ENCODE results near the gene PRSS33. TPM values are rescaled to one million over a fixed set of nuclear protein-coding genes. Genes with fewer than 3 reads are reported as not detected.

The PRSS33 gene
- total RNA-seq, 1 donor from 2014 or later: not detected

DNA sequence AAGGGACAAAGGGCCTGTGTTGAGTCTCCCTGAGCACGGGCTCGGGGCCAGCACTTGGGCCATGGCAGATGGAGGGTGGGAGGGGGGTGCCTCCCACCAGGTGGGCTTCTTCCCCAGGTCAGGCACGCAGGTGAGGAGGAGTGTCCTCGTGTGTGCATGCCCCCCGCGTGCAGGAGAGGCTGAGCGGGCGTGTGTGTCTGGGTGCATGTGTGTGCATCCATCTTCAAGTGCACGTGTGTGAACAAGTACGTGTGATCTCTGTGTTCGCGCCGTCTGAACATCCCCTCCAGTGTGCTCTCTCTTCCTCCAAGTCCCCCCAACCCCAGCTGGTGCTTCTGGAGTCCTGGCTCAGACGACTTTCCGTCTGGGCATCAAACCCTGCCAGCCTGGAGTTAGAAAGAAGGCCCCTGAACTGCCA lies 40.0 kb upstream of the PRSS33 start:
- Mint-ChIP-seq H3K4me1 (ENCODE audit: low read depth) (no peaks in the 10 kb centered on the region), H3K27me3 (ENCODE audit: low read depth) (no peaks in the 10 kb centered on the region), H3K27ac (no peak overlapping the region), H3K36me3 (ENCODE audit: low read depth) (no peaks in the 10 kb centered on the region), H3K9me3 (no peaks in the 10 kb centered on the region), H3K4me3 (ENCODE audit: low read depth) (no peak overlapping the region)
- DNase-seq (ENCODE audit: low spot score): no peak
- intact Hi-C loops (cut with micrococcal nuclease): no loop called here

DNA sequence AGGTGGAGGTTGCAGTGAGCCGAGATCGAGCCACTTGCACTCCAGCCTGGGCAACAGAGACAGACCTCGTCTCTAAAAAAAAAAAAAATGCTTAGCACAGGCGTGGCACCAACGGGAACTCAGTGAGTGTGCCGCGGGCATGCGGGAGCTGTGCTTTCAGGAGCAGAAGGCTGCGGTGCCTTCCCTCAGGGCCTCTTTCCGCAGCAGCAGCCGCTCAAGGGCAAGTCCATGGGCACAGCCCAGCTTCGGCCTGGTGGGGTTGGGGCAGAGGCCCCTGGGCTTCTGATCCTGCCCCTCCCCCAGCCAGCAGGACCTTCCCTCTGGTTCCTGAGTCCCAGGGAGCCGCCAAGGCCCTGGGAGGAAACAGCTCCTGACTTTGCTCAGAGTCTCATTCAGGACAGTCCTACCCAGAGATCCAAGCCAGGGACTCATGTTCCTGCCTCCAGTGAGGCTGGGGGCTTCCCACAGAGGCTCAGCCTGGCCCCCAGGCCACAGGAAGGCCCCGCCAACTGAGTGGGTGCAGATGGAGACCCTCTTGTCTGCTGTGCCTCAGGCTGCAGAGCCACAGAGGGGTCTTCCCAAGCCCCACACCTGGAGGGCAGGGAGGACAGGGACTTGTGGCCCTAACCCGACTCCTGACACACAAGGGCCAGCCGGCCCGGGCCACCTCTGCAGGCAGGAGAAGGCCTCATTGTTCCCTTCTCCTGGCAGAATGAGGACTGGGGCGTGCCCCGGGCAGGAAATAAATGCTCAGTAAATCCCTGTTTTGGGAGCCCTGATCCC lies 39.4 kb upstream of the PRSS33 start:
- H3K9me3 Mint-ChIP-seq: no peaks in the 10 kb centered on the region
- no peaks in the 10 kb centered on the region for H3K27me3 Mint-ChIP-seq (ENCODE audit: low read depth)
- H3K36me3 Mint-ChIP-seq (ENCODE audit: low read depth): no peaks in the 10 kb centered on the region
- no peak overlapping the region for H3K27ac Mint-ChIP-seq
- no peak overlapping the region for H3K4me3 Mint-ChIP-seq (ENCODE audit: low read depth)
- DNase-seq (ENCODE audit: low spot score): no peak
- no peaks in the 10 kb centered on the region for H3K4me1 Mint-ChIP-seq (ENCODE audit: low read depth)
- intact Hi-C loops (cut with micrococcal nuclease): no loop called here

DNA sequence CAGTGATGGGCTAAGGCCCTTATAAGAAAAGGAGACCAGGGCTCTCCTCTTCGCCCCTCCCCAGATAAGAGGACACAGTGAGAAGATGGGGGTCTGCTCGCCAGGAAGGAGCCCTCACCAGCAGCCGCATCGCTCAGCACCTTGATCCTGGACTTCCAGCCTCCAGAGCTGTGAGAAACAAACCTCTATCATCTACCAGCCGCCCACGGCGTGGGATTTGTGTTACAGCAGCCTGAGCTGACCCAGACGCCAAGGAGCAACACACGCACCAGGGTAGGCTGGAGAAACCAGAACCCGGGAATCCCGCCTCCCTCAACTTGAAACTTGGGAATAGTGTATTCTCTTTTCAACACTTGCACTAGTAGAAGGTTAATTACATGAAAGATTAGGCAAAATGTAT lies 38.5 kb upstream of the PRSS33 start:
- no peaks in the 10 kb centered on the region for H3K27me3 Mint-ChIP-seq (ENCODE audit: low read depth)
- H3K27ac Mint-ChIP-seq: no peak overlapping the region
- intact Hi-C loops (cut with micrococcal nuclease): no loop called here
- H3K4me1 Mint-ChIP-seq (ENCODE audit: low read depth): no peaks in the 10 kb centered on the region
- no peak for DNase-seq (ENCODE audit: low spot score)
- no peaks in the 10 kb centered on the region for H3K36me3 Mint-ChIP-seq (ENCODE audit: low read depth)
- no peak overlapping the region for H3K4me3 Mint-ChIP-seq (ENCODE audit: low read depth)
- H3K9me3 Mint-ChIP-seq: no peaks in the 10 kb centered on the region

GRCh38 chr16:2825049-2825742 lies 37.8 kb upstream of the PRSS33 start:
- intact Hi-C loops (cut with micrococcal nuclease): no loop called here
- Mint-ChIP-seq H3K9me3 (no peaks in the 10 kb centered on the region), H3K27me3 (ENCODE audit: low read depth) (no peaks in the 10 kb centered on the region), H3K36me3 (ENCODE audit: low read depth) (no peaks in the 10 kb centered on the region), H3K4me1 (ENCODE audit: low read depth) (no peaks in the 10 kb centered on the region), H3K27ac (no peak overlapping the region), H3K4me3 (ENCODE audit: low read depth) (no peak overlapping the region)
- no peak for DNase-seq (ENCODE audit: low spot score)

GRCh38 chr16:2824626-2825025 lies 37.3 kb upstream of the PRSS33 start:
- H3K4me3 Mint-ChIP-seq (ENCODE audit: low read depth): no peak overlapping the region
- intact Hi-C loops (cut with micrococcal nuclease): no loop called here
- H3K27ac Mint-ChIP-seq: no peak overlapping the region

GRCh38 chr16:2822496-2822895 lies 35.1 kb upstream of the PRSS33 start:
- no peaks in the 10 kb centered on the region for H3K4me1 Mint-ChIP-seq (ENCODE audit: low read depth)
- H3K27ac Mint-ChIP-seq: no peak overlapping the region
- no peak for DNase-seq (ENCODE audit: low spot score)
- H3K9me3 Mint-ChIP-seq: no peaks in the 10 kb centered on the region
- H3K36me3 Mint-ChIP-seq (ENCODE audit: low read depth): no peaks in the 10 kb centered on the region
- no peaks in the 10 kb centered on the region for H3K27me3 Mint-ChIP-seq (ENCODE audit: low read depth)
- intact Hi-C loops (cut with micrococcal nuclease): no loop called here
- H3K4me3 Mint-ChIP-seq (ENCODE audit: low read depth): no peak overlapping the region

More at GRCh38 chr16:2824626-2825025, 37.3 kb upstream of the PRSS33 start:
- no peaks in the 10 kb centered on the region for H3K9me3 Mint-ChIP-seq
- H3K27me3 Mint-ChIP-seq (ENCODE audit: low read depth): no peaks in the 10 kb centered on the region
- no peaks in the 10 kb centered on the region for H3K4me1 Mint-ChIP-seq (ENCODE audit: low read depth)
- no peak for DNase-seq (ENCODE audit: low spot score)
- no peaks in the 10 kb centered on the region for H3K36me3 Mint-ChIP-seq (ENCODE audit: low read depth)

GRCh38 chr16:2822158-2822495 lies 34.8 kb upstream of the PRSS33 start:
- no peaks in the 10 kb centered on the region for H3K27me3 Mint-ChIP-seq (ENCODE audit: low read depth)
- intact Hi-C loops (cut with micrococcal nuclease): no loop called here
- H3K27ac Mint-ChIP-seq: no peak overlapping the region
- no peak overlapping the region for H3K4me3 Mint-ChIP-seq (ENCODE audit: low read depth)
- DNase-seq (ENCODE audit: low spot score): no peak
- no peaks in the 10 kb centered on the region for H3K36me3 Mint-ChIP-seq (ENCODE audit: low read depth)
- no peaks in the 10 kb centered on the region for H3K9me3 Mint-ChIP-seq
- H3K4me1 Mint-ChIP-seq (ENCODE audit: low read depth): no peaks in the 10 kb centered on the region

- intact Hi-C loops (cut with micrococcal nuclease): no loop called here
- Mint-ChIP-seq H3K27ac (no peak overlapping the region), H3K27me3 (ENCODE audit: low read depth) (no peaks in the 10 kb centered on the region), H3K36me3 (ENCODE audit: low read depth) (no peaks in the 10 kb centered on the region), H3K9me3 (no peaks in the 10 kb centered on the region), H3K4me3 (ENCODE audit: low read depth) (no peak overlapping the region), H3K4me1 (ENCODE audit: low read depth) (no peaks in the 10 kb centered on the region)
- DNase-seq (ENCODE audit: low spot score): no peak
Measured at GRCh38 chr16:2821487-2822157, 34.3 kb upstream of the PRSS33 start.

DNA sequence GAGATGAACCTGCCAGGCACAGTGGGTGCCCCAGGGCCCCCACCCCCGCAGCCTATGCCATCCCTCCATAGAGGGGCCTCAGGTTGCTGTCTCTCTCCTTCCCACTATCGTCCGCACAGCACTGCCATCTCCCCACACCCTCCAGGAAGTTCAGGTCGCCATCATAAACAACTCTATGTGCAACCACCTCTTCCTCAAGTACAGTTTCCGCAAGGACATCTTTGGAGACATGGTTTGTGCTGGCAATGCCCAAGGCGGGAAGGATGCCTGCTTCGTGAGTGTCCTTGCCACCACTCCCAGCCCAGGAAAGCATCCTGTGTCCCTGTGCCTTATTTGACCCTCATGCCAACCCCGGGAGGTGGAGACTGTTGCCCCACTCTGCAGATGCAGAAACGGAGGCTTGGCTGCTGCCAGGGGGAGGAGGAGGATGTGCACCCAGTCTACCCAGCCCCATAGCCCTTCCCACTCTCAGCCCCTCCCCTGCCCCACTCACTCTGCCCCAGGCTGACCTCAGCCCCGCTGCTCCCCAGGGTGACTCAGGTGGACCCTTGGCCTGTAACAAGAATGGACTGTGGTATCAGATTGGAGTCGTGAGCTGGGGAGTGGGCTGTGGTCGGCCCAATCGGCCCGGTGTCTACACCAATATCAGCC lies 33.6 kb upstream of the PRSS33 start:
- Mint-ChIP-seq H3K4me1 (ENCODE audit: low read depth) (no peaks in the 10 kb centered on the region), H3K9me3 (no peaks in the 10 kb centered on the region), H3K27ac (no peak overlapping the region), H3K27me3 (ENCODE audit: low read depth) (no peaks in the 10 kb centered on the region), H3K36me3 (ENCODE audit: low read depth) (no peaks in the 10 kb centered on the region), H3K4me3 (ENCODE audit: low read depth) (no peak overlapping the region)
- no peak for DNase-seq (ENCODE audit: low spot score)
- intact Hi-C loops (cut with micrococcal nuclease): no loop called here

GRCh38 chr16:2819939-2820835 lies 32.8 kb upstream of the PRSS33 start:
- Mint-ChIP-seq H3K4me1 (ENCODE audit: low read depth) (no peaks in the 10 kb centered on the region), H3K27me3 (ENCODE audit: low read depth) (no peaks in the 10 kb centered on the region), H3K9me3 (no peaks in the 10 kb centered on the region), H3K4me3 (ENCODE audit: low read depth) (no peak overlapping the region), H3K27ac (no peak overlapping the region), H3K36me3 (ENCODE audit: low read depth) (no peaks in the 10 kb centered on the region)
- DNase-seq (ENCODE audit: low spot score): no peak
- intact Hi-C loops (cut with micrococcal nuclease): no loop called here

- no peak overlapping the region for H3K4me3 Mint-ChIP-seq (ENCODE audit: low read depth)
- intact Hi-C loops (cut with micrococcal nuclease): no loop called here
- no peaks in the 10 kb centered on the region for H3K36me3 Mint-ChIP-seq (ENCODE audit: low read depth)
- no peaks in the 10 kb centered on the region for H3K27me3 Mint-ChIP-seq (ENCODE audit: low read depth)
- H3K27ac Mint-ChIP-seq: no peak overlapping the region
- DNase-seq (ENCODE audit: low spot score): no peak
- no peaks in the 10 kb centered on the region for H3K9me3 Mint-ChIP-seq
- H3K4me1 Mint-ChIP-seq (ENCODE audit: low read depth): no peaks in the 10 kb centered on the region
Measured at GRCh38 chr16:2819179-2819938, 32.0 kb upstream of the PRSS33 start.

All from activated T-helper 2 cell treated with anti-CD3 and anti-CD28 coated beads, Interferon-gamma antibody, Interleukin-2, Interleukin-4, amounts not matched to agents 10 μg/mL and 5 μg/mL and 100 μg/mL, durations not matched to agents 14 hours and 24 hours and 36 hours (primary cell).